Thoracic aorta (tissue), 2 donors: ENCODE data around the gene LDLRAP1. TPM values are rescaled to one million over a fixed set of nuclear protein-coding genes. Genes with fewer than 3 reads are reported as not detected.

Source experiments
- ATAC-seq: fragments of 150-250 bp; one replicate; pipeline ENCODE4 v1.8.0; 2017; ENCODE audit warnings: low read depth; ENCODE audit not compliant: insufficient number of reproducible peaks, low FRiP score
- DNase-seq: peaks from one replicate; pipeline ENCODE4 v3.0.0-alpha.2; 2020; ENCODE audit warnings: low spot score
- H3K27ac ChIP-seq, 2 donors: fragments of 200-600 bp; sonication (generic); 1 replicate in 1 of 2; 2 replicates in 1 of 2; pipeline ENCODE4 v1.5.1; 2016; ENCODE audit warnings: mild to moderate bottlenecking in 2 of 2, moderate library complexity in 2 of 2
- H3K27me3 ChIP-seq: fragments of 200-600 bp; sonication (generic); replicated peaks from 2 replicates; pipeline ENCODE4 v1.6.0; 2016; ENCODE audit warnings: mild to moderate bottlenecking; ENCODE audit not compliant: insufficient read depth
- H3K36me3 ChIP-seq: fragments of 200-600 bp; sonication (generic); one replicate; pipeline ENCODE4 v1.5.1; 2016
- H3K4me1 ChIP-seq, 2 donors: fragments of 200-600 bp; sonication (generic); 1 replicate in 1 of 2; 2 replicates in 1 of 2; pipeline versions ENCODE4 v1.5.1 to v1.6.0; 2016; ENCODE audit warnings: low read depth in 2 of 2, mild to moderate bottlenecking in 1 of 2; ENCODE audit not compliant: control insufficient read depth in 1 of 2
- H3K4me3 ChIP-seq: fragments of 200-600 bp; sonication (generic); 2 replicates; pipeline ENCODE4 v1.5.1; 2016; ENCODE audit warnings: mild to moderate bottlenecking
- H3K9me3 ChIP-seq: fragments of 200-600 bp; sonication (generic); 2 replicates; pipeline ENCODE4 v1.5.1; 2016
- total RNA-seq, 2 donors: library from RNA; depleted of rRNA; stranded (reverse); fragments of >200 nt; gene quantifications; one replicate each; pipeline versions ENCODE4 v1.1.0 to v1.2.3, GENCODE V29; 2016
- TF ChIP-seq, protein P1 (sequence below): fragments of 200-600 bp; sonication (generic); IDR thresholded peaks from one replicate; pipeline ENCODE4 v1.5.1; 2019; ENCODE audit warnings: antibody characterized with exemption

LDLRAP1 gene
- total RNA-seq, 2 donors from 2014 or later = 35.2 to 55.2 TPM

GRCh38 chr1:25572708-25573590, 29.5 kb downstream of the LDLRAP1 start:
- TF ChIP-seq, protein P1, sequence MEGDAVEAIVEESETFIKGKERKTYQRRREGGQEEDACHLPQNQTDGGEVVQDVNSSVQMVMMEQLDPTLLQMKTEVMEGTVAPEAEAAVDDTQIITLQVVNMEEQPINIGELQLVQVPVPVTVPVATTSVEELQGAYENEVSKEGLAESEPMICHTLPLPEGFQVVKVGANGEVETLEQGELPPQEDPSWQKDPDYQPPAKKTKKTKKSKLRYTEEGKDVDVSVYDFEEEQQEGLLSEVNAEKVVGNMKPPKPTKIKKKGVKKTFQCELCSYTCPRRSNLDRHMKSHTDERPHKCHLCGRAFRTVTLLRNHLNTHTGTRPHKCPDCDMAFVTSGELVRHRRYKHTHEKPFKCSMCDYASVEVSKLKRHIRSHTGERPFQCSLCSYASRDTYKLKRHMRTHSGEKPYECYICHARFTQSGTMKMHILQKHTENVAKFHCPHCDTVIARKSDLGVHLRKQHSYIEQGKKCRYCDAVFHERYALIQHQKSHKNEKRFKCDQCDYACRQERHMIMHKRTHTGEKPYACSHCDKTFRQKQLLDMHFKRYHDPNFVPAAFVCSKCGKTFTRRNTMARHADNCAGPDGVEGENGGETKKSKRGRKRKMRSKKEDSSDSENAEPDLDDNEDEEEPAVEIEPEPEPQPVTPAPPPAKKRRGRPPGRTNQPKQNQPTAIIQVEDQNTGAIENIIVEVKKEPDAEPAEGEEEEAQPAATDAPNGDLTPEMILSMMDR = peak; percentile 90
- Histone ChIP-seq H3K27ac (no peak overlapping the region), H3K4me3 (no peak overlapping the region), H3K9me3 (no peaks in the 10 kb centered on the region), H3K27me3 (no peaks in the 10 kb centered on the region), H3K36me3 (no peaks in the 10 kb centered on the region), H3K4me1 (peaks cover 14 to 39% of the 10 kb centered on the region in 2 donors)
- DNase-seq (no peak), ATAC-seq (no peak)

- DNase-seq (no peak), ATAC-seq (no peak)
- TF ChIP-seq, protein P1 = no peak
- no peaks in the 10 kb centered on the region for H3K36me3 ChIP-seq
- peaks cover 9 to 33% of the 10 kb centered on the region in 2 donors for H3K4me1 ChIP-seq
- no peak overlapping the region for H3K27ac ChIP-seq
- H3K27me3 ChIP-seq = no peaks in the 10 kb centered on the region
- no peak overlapping the region for H3K4me3 ChIP-seq
- no peaks in the 10 kb centered on the region for H3K9me3 ChIP-seq
Measured at GRCh38 chr1:25573591-25573930, 30.2 kb downstream of the LDLRAP1 start.

- no peaks in the 10 kb centered on the region for H3K27me3 ChIP-seq
- DNase-seq (no peak), ATAC-seq (no peak)
- H3K9me3 ChIP-seq = no peaks in the 10 kb centered on the region
- TF ChIP-seq, protein P1 = no peak
- peaks cover 5 to 32% of the 10 kb centered on the region in 2 donors for H3K4me1 ChIP-seq
- no peak overlapping the region for H3K4me3 ChIP-seq
- H3K27ac ChIP-seq = no peak overlapping the region
- no peaks in the 10 kb centered on the region for H3K36me3 ChIP-seq
Measured at GRCh38 chr1:25573961-25574360, 30.6 kb downstream of the LDLRAP1 start.

DNA sequence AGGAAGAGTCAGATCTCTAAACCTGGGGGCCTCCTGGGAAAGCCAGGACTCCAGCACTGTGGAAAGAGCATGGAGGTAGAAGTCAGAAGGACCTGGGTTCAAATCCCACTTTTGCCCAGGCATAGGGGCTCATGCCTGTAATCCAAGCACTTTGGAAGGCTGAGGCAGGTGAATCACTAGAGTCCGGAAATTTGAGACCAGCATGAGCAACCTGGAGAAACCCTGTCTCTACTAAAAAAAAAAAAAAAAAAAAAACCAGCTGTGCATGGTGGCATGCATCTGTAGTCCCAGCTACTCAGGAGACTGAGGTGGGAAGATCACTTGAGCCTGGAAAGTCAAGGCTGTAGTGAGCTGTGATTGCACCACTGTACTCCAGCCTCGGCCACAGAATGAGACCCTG, 31.8 kb downstream of the LDLRAP1 start:
- no peaks in the 10 kb centered on the region for H3K27me3 ChIP-seq
- no peaks in the 10 kb centered on the region for H3K9me3 ChIP-seq
- no peak overlapping the region for H3K27ac ChIP-seq
- no peak for DNase-seq
- no peak overlapping the region for H3K4me3 ChIP-seq
- H3K36me3 ChIP-seq = no peaks in the 10 kb centered on the region
- no peak for ATAC-seq
- H3K4me1 ChIP-seq = peaks cover 7 to 35% of the 10 kb centered on the region in 2 donors
- TF ChIP-seq, protein P1 = no peak

DNA sequence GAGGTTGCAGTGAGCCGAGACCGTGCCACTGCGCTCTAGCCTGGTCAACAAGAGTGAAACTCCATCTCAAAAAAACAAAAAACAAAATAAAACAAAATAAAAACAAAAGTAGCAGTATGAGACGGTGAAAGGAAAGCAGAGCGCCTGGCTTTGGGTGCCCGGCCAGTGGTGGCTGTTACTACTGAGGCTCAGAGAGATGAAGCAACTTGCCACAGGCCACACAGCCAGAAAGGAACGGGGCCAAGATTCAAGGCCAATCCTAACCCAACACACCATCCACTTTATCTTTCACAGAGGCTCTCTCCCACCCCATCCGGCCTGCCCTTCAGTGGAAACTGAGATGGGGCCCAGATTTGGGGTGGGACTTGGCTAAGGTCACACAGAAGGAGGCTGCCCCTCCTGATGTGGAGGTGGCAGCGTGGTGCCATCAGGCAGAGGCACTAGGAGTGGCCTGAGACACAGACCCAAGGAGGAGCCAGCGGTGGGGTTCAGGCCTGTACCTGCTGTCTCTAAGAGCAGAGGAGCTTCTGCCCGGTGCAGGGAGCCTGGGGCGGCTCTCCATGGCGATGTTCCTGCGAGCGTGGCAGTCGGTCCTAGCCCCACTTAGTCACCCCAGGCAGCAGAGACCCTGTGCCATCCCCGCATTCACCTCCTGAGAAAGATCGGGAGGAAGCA, 33.2 kb downstream of the LDLRAP1 start:
- Histone ChIP-seq H3K4me1 (peaks cover 10 to 49% of the 10 kb centered on the region in 2 donors), H3K36me3 (no peaks in the 10 kb centered on the region), H3K9me3 (no peaks in the 10 kb centered on the region), H3K27ac (no peak overlapping the region), H3K4me3 (no peak overlapping the region), H3K27me3 (no peaks in the 10 kb centered on the region)
- TF ChIP-seq, protein P1 = no peak
- ATAC-seq (no peak), DNase-seq (no peak)
